ENCODE measurements around the gene CHMP5.
"Not testable (repeated sequence)": the region's sequence is repeated elsewhere in the genome, so short reads cannot be mapped to it uniquely, and the experiment has no call there.

The CHMP5 gene

DNA sequence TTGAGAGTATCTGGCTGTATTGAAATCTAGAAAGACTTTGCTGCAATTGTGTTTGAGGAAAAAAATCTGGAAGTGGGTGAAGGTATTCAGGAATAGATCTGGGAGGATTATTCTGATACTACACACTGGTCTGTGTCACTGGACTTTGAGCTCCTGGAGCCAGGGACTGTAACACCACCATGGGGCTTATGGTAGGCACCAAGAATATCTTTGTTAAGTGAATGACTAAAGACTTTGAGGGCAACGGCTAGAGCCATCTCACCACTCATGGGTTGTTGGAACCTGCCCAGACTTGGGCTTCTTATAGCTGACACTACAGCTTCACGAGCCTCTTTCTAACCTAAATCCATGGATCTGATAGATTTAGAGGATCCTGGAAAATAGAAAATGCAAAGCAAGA is 35.7 kb downstream of the CHMP5 start:
- H3K36me3 ChIP-seq (ENCODE audit: insufficient read depth, low read length): peaks cover 90% of the 10 kb centered on the region
- no peak overlapping the region for H3K4me3 ChIP-seq (ENCODE audit: low read length)
- H3K27me3 ChIP-seq (ENCODE audit: control insufficient read depth, insufficient read depth, low read length): no peaks in the 10 kb centered on the region
- H3K9me3 ChIP-seq (replicated peaks; ENCODE audit: low read length): no peaks in the 10 kb centered on the region
- H3K4me2 ChIP-seq (ENCODE audit: low read length): no peak overlapping the region
- H3K9ac ChIP-seq (ENCODE audit: low read depth, low read length): no peak overlapping the region
- peaks cover 8% of the 10 kb centered on the region for H3K4me1 ChIP-seq (ENCODE audit: control insufficient read depth, insufficient read depth, low read length)

DNA sequence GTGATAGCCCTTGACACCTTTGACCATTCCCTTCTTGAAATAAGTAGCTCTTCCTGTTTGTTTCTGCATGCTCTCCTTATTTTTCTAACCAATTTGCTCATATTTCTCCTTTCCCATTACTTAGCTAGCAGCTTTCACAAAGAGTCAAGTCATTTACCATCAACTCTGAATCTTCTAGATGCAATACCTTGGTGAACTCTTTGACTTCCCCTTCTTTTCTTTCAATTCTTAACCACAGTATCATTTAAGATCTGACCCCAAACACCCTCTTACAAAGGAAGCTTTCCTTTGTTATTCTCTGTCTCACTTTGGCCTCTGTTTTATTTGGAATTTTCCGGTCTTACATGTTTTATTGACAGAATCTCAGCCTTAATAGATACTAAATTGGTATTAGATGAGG is 39.5 kb downstream of the CHMP5 start:
- H3K9ac ChIP-seq (ENCODE audit: low read depth, low read length): no peak overlapping the region
- H3K27me3 ChIP-seq (ENCODE audit: control insufficient read depth, insufficient read depth, low read length): no peaks in the 10 kb centered on the region
- H3K4me2 ChIP-seq (ENCODE audit: low read length): no peak overlapping the region
- H3K36me3 ChIP-seq (ENCODE audit: insufficient read depth, low read length): peaks cover 90% of the 10 kb centered on the region
- no peaks in the 10 kb centered on the region for H3K4me1 ChIP-seq (ENCODE audit: control insufficient read depth, insufficient read depth, low read length)
- no peaks in the 10 kb centered on the region for H3K9me3 ChIP-seq (replicated peaks; ENCODE audit: low read length)
- H3K4me3 ChIP-seq (ENCODE audit: low read length): no peak overlapping the region

- H3K4me3 ChIP-seq (ENCODE audit: low read length): no peak overlapping the region
- H3K36me3 ChIP-seq (ENCODE audit: insufficient read depth, low read length): peaks cover 90% of the 10 kb centered on the region
- no peak overlapping the region for H3K4me2 ChIP-seq (ENCODE audit: low read length)
- no peaks in the 10 kb centered on the region for H3K4me1 ChIP-seq (ENCODE audit: control insufficient read depth, insufficient read depth, low read length)
- H3K27me3 ChIP-seq (ENCODE audit: control insufficient read depth, insufficient read depth, low read length): no peaks in the 10 kb centered on the region
- H3K9me3 ChIP-seq (replicated peaks; ENCODE audit: low read length): no peaks in the 10 kb centered on the region
- no peak overlapping the region for H3K9ac ChIP-seq (ENCODE audit: low read depth, low read length)
These were observed 41.2 kb downstream of the CHMP5 start for GRCh38 chr9:33306037-33306436.

DNA sequence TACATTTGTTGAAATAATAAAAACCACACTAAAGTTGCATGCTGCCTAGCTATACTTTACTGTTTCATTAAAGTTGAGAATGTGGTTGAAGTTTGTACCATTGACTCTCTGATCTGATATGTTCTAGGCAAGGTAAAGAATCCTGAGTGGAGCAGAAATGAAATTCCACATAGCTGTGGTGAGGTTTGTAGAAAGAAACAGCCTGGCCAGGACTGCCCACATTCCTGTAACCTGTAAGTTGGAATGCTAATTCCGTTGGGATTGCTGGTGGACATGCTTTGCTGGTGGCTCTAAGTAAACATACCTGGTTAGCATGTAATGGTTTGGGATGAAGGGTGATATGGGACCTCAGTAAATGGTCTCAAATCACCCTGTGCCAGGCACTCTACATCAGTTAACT is 42.2 kb downstream of the CHMP5 start:
- Histone ChIP-seq H3K4me2 (ENCODE audit: low read length) (no peak overlapping the region), H3K9me3 (replicated peaks; ENCODE audit: low read length) (no peaks in the 10 kb centered on the region), H3K4me1 (ENCODE audit: control insufficient read depth, insufficient read depth, low read length) (no peaks in the 10 kb centered on the region), H3K4me3 (ENCODE audit: low read length) (no peak overlapping the region), H3K36me3 (ENCODE audit: insufficient read depth, low read length) (peaks cover 91% of the 10 kb centered on the region), H3K27me3 (ENCODE audit: control insufficient read depth, insufficient read depth, low read length) (no peaks in the 10 kb centered on the region), H3K9ac (ENCODE audit: low read depth, low read length) (no peak overlapping the region)

GRCh38 chr9:33309903-33310302 is 45.1 kb downstream of the CHMP5 start:
- peaks cover 91% of the 10 kb centered on the region for H3K36me3 ChIP-seq (ENCODE audit: insufficient read depth, low read length)
- H3K4me2 ChIP-seq (ENCODE audit: low read length): no peak overlapping the region
- no peaks in the 10 kb centered on the region for H3K9me3 ChIP-seq (replicated peaks; ENCODE audit: low read length)
- no peak overlapping the region for H3K4me3 ChIP-seq (ENCODE audit: low read length)
- no peak overlapping the region for H3K9ac ChIP-seq (ENCODE audit: low read depth, low read length)
- no peaks in the 10 kb centered on the region for H3K27me3 ChIP-seq (ENCODE audit: control insufficient read depth, insufficient read depth, low read length)
- no peaks in the 10 kb centered on the region for H3K4me1 ChIP-seq (ENCODE audit: control insufficient read depth, insufficient read depth, low read length)

DNA sequence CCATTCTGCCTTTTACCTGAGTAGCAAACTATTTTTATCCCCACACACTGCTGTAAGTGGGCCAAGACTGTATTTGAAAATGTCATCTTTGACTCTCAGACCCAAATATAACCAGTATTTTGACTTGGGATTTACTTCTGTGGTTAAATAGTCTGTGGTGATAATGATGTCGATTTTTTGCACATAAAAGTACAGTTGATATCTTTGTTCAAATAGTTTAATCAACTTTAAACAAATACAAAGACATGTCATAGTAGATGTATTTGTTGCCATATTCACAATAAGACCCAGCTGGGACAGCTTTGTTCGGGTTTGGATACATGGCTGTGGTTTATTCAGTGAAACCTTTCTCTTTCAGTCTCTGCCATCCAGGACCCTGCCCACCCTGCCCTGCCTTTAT is 45.9 kb downstream of the CHMP5 start:
- Histone ChIP-seq H3K9me3 (replicated peaks; ENCODE audit: low read length) (no peaks in the 10 kb centered on the region), H3K36me3 (ENCODE audit: insufficient read depth, low read length) (peaks cover 90% of the 10 kb centered on the region), H3K9ac (ENCODE audit: low read depth, low read length) (no peak overlapping the region)

GRCh38 chr9:33311953-33312352 is 47.1 kb downstream of the CHMP5 start:
- Histone ChIP-seq H3K4me2 (ENCODE audit: low read length) (no peak overlapping the region), H3K36me3 (ENCODE audit: insufficient read depth, low read length) (peaks cover 89% of the 10 kb centered on the region), H3K9ac (ENCODE audit: low read depth, low read length) (no peak overlapping the region), H3K27me3 (ENCODE audit: control insufficient read depth, insufficient read depth, low read length) (no peaks in the 10 kb centered on the region), H3K4me1 (ENCODE audit: control insufficient read depth, insufficient read depth, low read length) (no peaks in the 10 kb centered on the region), H3K9me3 (replicated peaks; ENCODE audit: low read length) (no peaks in the 10 kb centered on the region), H3K4me3 (ENCODE audit: low read length) (no peak overlapping the region)

More for the DNA sequence above, 45.9 kb downstream of the CHMP5 start:
- H3K4me3 ChIP-seq (ENCODE audit: low read length): no peak overlapping the region
- H3K4me1 ChIP-seq (ENCODE audit: control insufficient read depth, insufficient read depth, low read length): no peaks in the 10 kb centered on the region
- H3K4me2 ChIP-seq (ENCODE audit: low read length): no peak overlapping the region
- H3K27me3 ChIP-seq (ENCODE audit: control insufficient read depth, insufficient read depth, low read length): no peaks in the 10 kb centered on the region

GRCh38 chr9:33315371-33315770 is 50.5 kb downstream of the CHMP5 start:
- no peaks in the 10 kb centered on the region for H3K27me3 ChIP-seq (ENCODE audit: control insufficient read depth, insufficient read depth, low read length)
- H3K4me3 ChIP-seq (ENCODE audit: low read length): no peak overlapping the region
- H3K4me1 ChIP-seq (ENCODE audit: control insufficient read depth, insufficient read depth, low read length): peaks cover 18% of the 10 kb centered on the region
- H3K9me3 ChIP-seq (replicated peaks; ENCODE audit: low read length): no peaks in the 10 kb centered on the region
- no peak overlapping the region for H3K4me2 ChIP-seq (ENCODE audit: low read length)
- no peak overlapping the region for H3K9ac ChIP-seq (ENCODE audit: low read depth, low read length)
- H3K36me3 ChIP-seq (ENCODE audit: insufficient read depth, low read length): peaks cover 78% of the 10 kb centered on the region

DNA sequence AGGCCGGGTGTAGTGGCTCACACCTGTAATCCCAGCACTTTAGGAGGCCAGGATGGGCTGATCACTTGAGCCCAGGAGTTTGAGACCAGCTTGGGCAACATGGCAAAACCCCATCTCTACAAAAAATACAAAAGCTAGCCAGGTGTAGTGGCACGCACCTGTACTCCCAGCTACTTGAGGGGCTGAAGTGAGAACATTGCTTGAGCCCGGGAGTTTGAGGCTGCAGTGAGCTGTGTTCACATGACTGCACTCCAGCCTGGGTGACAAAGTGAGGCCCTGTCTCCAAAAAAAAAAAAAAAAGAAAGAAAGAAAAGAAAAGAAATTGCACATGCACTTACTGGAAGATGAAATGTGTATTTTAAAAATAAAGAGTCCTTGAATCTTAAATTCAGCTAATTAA is 52.3 kb downstream of the CHMP5 start:
- not testable (repeated sequence) for H3K27me3 ChIP-seq (ENCODE audit: control insufficient read depth, insufficient read depth, low read length); H3K4me3 ChIP-seq (ENCODE audit: low read length); H3K9ac ChIP-seq (ENCODE audit: low read depth, low read length); H3K4me2 ChIP-seq (ENCODE audit: low read length); H3K9me3 ChIP-seq (replicated peaks; ENCODE audit: low read length)
- peaks cover 69% of the 10 kb centered on the region for H3K36me3 ChIP-seq (ENCODE audit: insufficient read depth, low read length)
- peaks cover 32% of the 10 kb centered on the region for H3K4me1 ChIP-seq (ENCODE audit: control insufficient read depth, insufficient read depth, low read length)

DNA sequence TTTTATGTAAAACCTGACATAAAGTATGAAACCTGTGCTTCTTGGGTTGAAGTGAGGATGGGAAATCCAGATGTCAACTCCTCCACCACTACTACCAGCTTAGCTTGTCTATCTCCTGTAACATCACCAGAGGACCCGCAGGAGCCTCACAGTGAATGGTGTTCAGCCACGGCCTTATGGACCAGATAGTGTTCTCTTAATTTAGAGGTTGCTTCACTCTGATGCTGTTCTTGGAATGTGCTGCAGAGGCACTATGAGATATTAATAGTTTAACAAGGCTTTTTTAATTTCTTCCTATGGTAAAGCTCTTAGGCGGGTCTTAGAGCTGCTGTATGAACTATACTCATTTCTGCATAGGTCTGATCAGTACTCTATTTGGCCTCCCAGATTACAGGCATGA is 53.4 kb downstream of the CHMP5 start:
- Histone ChIP-seq H3K4me1 (ENCODE audit: control insufficient read depth, insufficient read depth, low read length) (peaks cover 40% of the 10 kb centered on the region), H3K9me3 (replicated peaks; ENCODE audit: low read length) (no peaks in the 10 kb centered on the region), H3K27me3 (ENCODE audit: control insufficient read depth, insufficient read depth, low read length) (no peaks in the 10 kb centered on the region), H3K36me3 (ENCODE audit: insufficient read depth, low read length) (peaks cover 69% of the 10 kb centered on the region), H3K9ac (ENCODE audit: low read depth, low read length) (no peak overlapping the region), H3K4me2 (ENCODE audit: low read length) (no peak overlapping the region), H3K4me3 (ENCODE audit: low read length) (no peak overlapping the region)

DNA sequence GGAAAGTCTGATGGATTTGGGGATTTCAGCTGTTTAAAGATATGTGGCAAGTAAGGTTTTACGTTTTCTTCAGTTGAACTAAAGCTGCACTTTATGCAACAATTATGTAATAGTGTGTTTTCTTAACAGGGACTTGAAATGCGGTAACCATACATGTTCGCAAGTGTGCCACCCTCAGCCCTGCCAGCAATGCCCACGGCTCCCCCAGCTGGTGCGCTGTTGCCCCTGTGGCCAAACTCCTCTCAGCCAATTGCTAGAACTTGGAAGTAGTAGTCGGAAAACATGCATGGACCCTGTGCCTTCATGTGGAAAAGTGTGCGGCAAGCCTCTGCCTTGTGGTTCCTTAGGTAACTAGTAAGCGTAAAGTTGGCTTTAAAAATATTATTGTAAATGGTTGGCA is 53.9 kb downstream of the CHMP5 start:
- H3K4me2 ChIP-seq (ENCODE audit: low read length): no peak overlapping the region
- H3K9ac ChIP-seq (ENCODE audit: low read depth, low read length): no peak overlapping the region
- peaks cover 40% of the 10 kb centered on the region for H3K4me1 ChIP-seq (ENCODE audit: control insufficient read depth, insufficient read depth, low read length)
- H3K4me3 ChIP-seq (ENCODE audit: low read length): no peak overlapping the region
- H3K36me3 ChIP-seq (ENCODE audit: insufficient read depth, low read length): peaks cover 68% of the 10 kb centered on the region
- no peaks in the 10 kb centered on the region for H3K9me3 ChIP-seq (replicated peaks; ENCODE audit: low read length)
- no peaks in the 10 kb centered on the region for H3K27me3 ChIP-seq (ENCODE audit: control insufficient read depth, insufficient read depth, low read length)

DNA sequence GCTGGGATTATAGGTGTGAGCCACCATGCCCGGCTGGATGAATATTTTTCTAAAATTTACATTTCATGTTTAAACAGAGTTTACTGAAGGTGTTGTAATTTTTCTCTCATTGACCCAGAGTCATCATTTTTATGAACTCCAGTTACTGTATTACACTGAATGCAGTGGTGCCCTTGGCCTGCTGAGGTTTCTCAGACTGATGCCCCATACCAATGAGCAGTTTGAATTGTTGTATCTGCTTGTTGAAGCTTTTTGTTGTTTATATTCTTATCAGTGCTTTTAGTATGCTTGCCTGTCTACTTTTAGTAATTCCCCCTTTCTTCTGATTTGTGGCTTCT is 55.4 kb downstream of the CHMP5 start:
- no peaks in the 10 kb centered on the region for H3K9me3 ChIP-seq (replicated peaks; ENCODE audit: low read length)
- peak overlapping the region; percentile 75 for H3K4me2 ChIP-seq (ENCODE audit: low read length)
- peak overlapping the region; percentile 78 for H3K9ac ChIP-seq (ENCODE audit: low read depth, low read length)
- no peaks in the 10 kb centered on the region for H3K27me3 ChIP-seq (ENCODE audit: control insufficient read depth, insufficient read depth, low read length)
- peak overlapping the region; percentile 53 for H3K4me3 ChIP-seq (ENCODE audit: low read length)
- H3K4me1 ChIP-seq (ENCODE audit: control insufficient read depth, insufficient read depth, low read length): peaks cover 40% of the 10 kb centered on the region
- H3K36me3 ChIP-seq (ENCODE audit: insufficient read depth, low read length): peaks cover 62% of the 10 kb centered on the region

Data from skeletal muscle satellite cell (primary cell).